GM10266 (cell line): Measurements from ENCODE around the gene USP30.
"Not testable (repeated sequence)": the region's sequence is repeated elsewhere in the genome, so short reads cannot be mapped to it uniquely, and the experiment has no call there.

Experiments used
- DNase-seq: peaks from one replicate; pipeline ENCODE4 v3.0.0; 2012; ENCODE audit errors: extremely low spot score
- CTCF ChIP-seq: IDR thresholded peaks from 2 replicates; pipeline ENCODE4 v1.5.1; 2012; ENCODE audit warnings: mild to moderate bottlenecking, low read depth; ENCODE audit not compliant: control insufficient read depth, insufficient read depth; ENCODE audit errors: missing control alignments

Gene USP30

GRCh38 chr12:109033239-109034196 is 18.9 kb upstream of the USP30 start:
- no peak for DNase-seq
- TF ChIP-seq CTCF = no peak

GRCh38 chr12:109036975-109037374 is 15.4 kb upstream of the USP30 start:
- no peak for DNase-seq
- TF ChIP-seq CTCF = no peak

- TF ChIP-seq CTCF = no peak
- no peak for DNase-seq
These were observed 8.1 kb upstream of the USP30 start for GRCh38 chr12:109044241-109044640.

GRCh38 chr12:109047081-109047805 is 5.1 kb upstream of the USP30 start:
- no peak for TF ChIP-seq CTCF
- DNase-seq = no peak

GRCh38 chr12:109048706-109049105 is 3.7 kb upstream of the USP30 start:
- DNase-seq = not testable (repeated sequence)

GRCh38 chr12:109049794-109050193 is 2.6 kb upstream of the USP30 start:
- DNase-seq = not testable (repeated sequence)

GRCh38 chr12:109052097-109052413 is 321 bp upstream of the USP30 start:
- DNase-seq = no peak
- TF ChIP-seq CTCF = no peak

- DNase-seq = peak; percentile 76
- no peak for TF ChIP-seq CTCF
These were observed 1.2 kb downstream of the USP30 start for GRCh38 chr12:109053382-109054123.

GRCh38 chr12:109054124-109054513 is 1.7 kb downstream of the USP30 start:
- not testable (repeated sequence) for DNase-seq
